ENCODE results near the gene NFATC2.

Gene NFATC2

GRCh38 chr20:51363378-51363777, 179.1 kb downstream of the NFATC2 start:
- H3K36me3 ChIP-seq (ENCODE audit: low read depth) = no peaks in the 10 kb centered on the region
- no peak overlapping the region for H3K4me3 ChIP-seq (ENCODE audit: severe bottlenecking)
- TF ChIP-seq, protein P1, sequence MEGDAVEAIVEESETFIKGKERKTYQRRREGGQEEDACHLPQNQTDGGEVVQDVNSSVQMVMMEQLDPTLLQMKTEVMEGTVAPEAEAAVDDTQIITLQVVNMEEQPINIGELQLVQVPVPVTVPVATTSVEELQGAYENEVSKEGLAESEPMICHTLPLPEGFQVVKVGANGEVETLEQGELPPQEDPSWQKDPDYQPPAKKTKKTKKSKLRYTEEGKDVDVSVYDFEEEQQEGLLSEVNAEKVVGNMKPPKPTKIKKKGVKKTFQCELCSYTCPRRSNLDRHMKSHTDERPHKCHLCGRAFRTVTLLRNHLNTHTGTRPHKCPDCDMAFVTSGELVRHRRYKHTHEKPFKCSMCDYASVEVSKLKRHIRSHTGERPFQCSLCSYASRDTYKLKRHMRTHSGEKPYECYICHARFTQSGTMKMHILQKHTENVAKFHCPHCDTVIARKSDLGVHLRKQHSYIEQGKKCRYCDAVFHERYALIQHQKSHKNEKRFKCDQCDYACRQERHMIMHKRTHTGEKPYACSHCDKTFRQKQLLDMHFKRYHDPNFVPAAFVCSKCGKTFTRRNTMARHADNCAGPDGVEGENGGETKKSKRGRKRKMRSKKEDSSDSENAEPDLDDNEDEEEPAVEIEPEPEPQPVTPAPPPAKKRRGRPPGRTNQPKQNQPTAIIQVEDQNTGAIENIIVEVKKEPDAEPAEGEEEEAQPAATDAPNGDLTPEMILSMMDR (IDR thresholded peaks at IDR 0.05; ENCODE audit: poor library complexity, severe bottlenecking) = no peak
- peaks cover 43% of the 10 kb centered on the region for H3K4me1 ChIP-seq (ENCODE audit: insufficient read depth, poor library complexity, severe bottlenecking)
- DNase-seq (ENCODE audit: low spot score) = no peak
- H3K27ac ChIP-seq (ENCODE audit: poor library complexity, severe bottlenecking) = peak overlapping the region; percentile 97
- H3K27me3 ChIP-seq (ENCODE audit: insufficient read depth, poor library complexity, severe bottlenecking) = no peaks in the 10 kb centered on the region
- peaks cover 9% of the 10 kb centered on the region for H3K9me3 ChIP-seq (ENCODE audit: severe bottlenecking)
- no peak for ATAC-seq (ENCODE audit: low read depth)

- Histone ChIP-seq H3K27ac (ENCODE audit: poor library complexity, severe bottlenecking) (peak overlapping the region; percentile 97), H3K4me1 (ENCODE audit: insufficient read depth, poor library complexity, severe bottlenecking) (peaks cover 43% of the 10 kb centered on the region), H3K27me3 (ENCODE audit: insufficient read depth, poor library complexity, severe bottlenecking) (no peaks in the 10 kb centered on the region), H3K9me3 (ENCODE audit: severe bottlenecking) (peaks cover 9% of the 10 kb centered on the region), H3K4me3 (ENCODE audit: severe bottlenecking) (no peak overlapping the region), H3K36me3 (ENCODE audit: low read depth) (no peaks in the 10 kb centered on the region)
- DNase-seq (ENCODE audit: low spot score) (no peak), ATAC-seq (ENCODE audit: low read depth) (no peak)
- TF ChIP-seq, protein P1 (IDR thresholded peaks at IDR 0.05; ENCODE audit: poor library complexity, severe bottlenecking) = no peak
Observed at GRCh38 chr20:51362254-51362653, 180.3 kb downstream of the NFATC2 start.

GRCh38 chr20:51361258-51361657, 181.3 kb downstream of the NFATC2 start:
- DNase-seq (ENCODE audit: low spot score) (no peak), ATAC-seq (ENCODE audit: low read depth) (no peak)
- H3K27ac ChIP-seq (ENCODE audit: poor library complexity, severe bottlenecking) = peak overlapping the region; percentile 97

GRCh38 chr20:51360451-51361201, 181.9 kb downstream of the NFATC2 start:
- TF ChIP-seq, protein P1 (IDR thresholded peaks at IDR 0.05; ENCODE audit: poor library complexity, severe bottlenecking) = peak; percentile 16
- no peaks in the 10 kb centered on the region for H3K27me3 ChIP-seq (ENCODE audit: insufficient read depth, poor library complexity, severe bottlenecking)
- DNase-seq (ENCODE audit: low spot score) (peak; percentile 98), ATAC-seq (ENCODE audit: low read depth) (peak; percentile 94)
- peak overlapping the region; percentile 97 for H3K27ac ChIP-seq (ENCODE audit: poor library complexity, severe bottlenecking)
- peaks cover 9% of the 10 kb centered on the region for H3K9me3 ChIP-seq (ENCODE audit: severe bottlenecking)
- no peaks in the 10 kb centered on the region for H3K36me3 ChIP-seq (ENCODE audit: low read depth)
- H3K4me3 ChIP-seq (ENCODE audit: severe bottlenecking) = no peak overlapping the region
- H3K4me1 ChIP-seq (ENCODE audit: insufficient read depth, poor library complexity, severe bottlenecking) = peaks cover 31% of the 10 kb centered on the region

More at GRCh38 chr20:51361258-51361657, 181.3 kb downstream of the NFATC2 start:
- Histone ChIP-seq H3K4me1 (ENCODE audit: insufficient read depth, poor library complexity, severe bottlenecking) (peaks cover 37% of the 10 kb centered on the region), H3K9me3 (ENCODE audit: severe bottlenecking) (peaks cover 9% of the 10 kb centered on the region), H3K4me3 (ENCODE audit: severe bottlenecking) (no peak overlapping the region), H3K27me3 (ENCODE audit: insufficient read depth, poor library complexity, severe bottlenecking) (no peaks in the 10 kb centered on the region), H3K36me3 (ENCODE audit: low read depth) (no peaks in the 10 kb centered on the region)
- TF ChIP-seq, protein P1 (IDR thresholded peaks at IDR 0.05; ENCODE audit: poor library complexity, severe bottlenecking) = no peak

- TF ChIP-seq, protein P1 (IDR thresholded peaks at IDR 0.05; ENCODE audit: poor library complexity, severe bottlenecking) = no peak
- peak overlapping the region; percentile 97 for H3K27ac ChIP-seq (ENCODE audit: poor library complexity, severe bottlenecking)
- DNase-seq (ENCODE audit: low spot score) (no peak), ATAC-seq (ENCODE audit: low read depth) (peak; percentile 2)
- H3K36me3 ChIP-seq (ENCODE audit: low read depth) = no peaks in the 10 kb centered on the region
- H3K9me3 ChIP-seq (ENCODE audit: severe bottlenecking) = peaks cover 9% of the 10 kb centered on the region
- H3K4me1 ChIP-seq (ENCODE audit: insufficient read depth, poor library complexity, severe bottlenecking) = peaks cover 24% of the 10 kb centered on the region
- H3K27me3 ChIP-seq (ENCODE audit: insufficient read depth, poor library complexity, severe bottlenecking) = no peaks in the 10 kb centered on the region
- H3K4me3 ChIP-seq (ENCODE audit: severe bottlenecking) = no peak overlapping the region
Observed at GRCh38 chr20:51359947-51360346, 182.6 kb downstream of the NFATC2 start.

Measured in RWPE2 (cell line).